ENCODE data around the gene EFNA5. TPM values are rescaled to one million over a fixed set of nuclear protein-coding genes. Genes with fewer than 3 reads are reported as not detected.

Gene EFNA5
- total and polyA plus RNA-seq, 4 donors: 0.14 to 0.93 (median 0.54) TPM

DNA sequence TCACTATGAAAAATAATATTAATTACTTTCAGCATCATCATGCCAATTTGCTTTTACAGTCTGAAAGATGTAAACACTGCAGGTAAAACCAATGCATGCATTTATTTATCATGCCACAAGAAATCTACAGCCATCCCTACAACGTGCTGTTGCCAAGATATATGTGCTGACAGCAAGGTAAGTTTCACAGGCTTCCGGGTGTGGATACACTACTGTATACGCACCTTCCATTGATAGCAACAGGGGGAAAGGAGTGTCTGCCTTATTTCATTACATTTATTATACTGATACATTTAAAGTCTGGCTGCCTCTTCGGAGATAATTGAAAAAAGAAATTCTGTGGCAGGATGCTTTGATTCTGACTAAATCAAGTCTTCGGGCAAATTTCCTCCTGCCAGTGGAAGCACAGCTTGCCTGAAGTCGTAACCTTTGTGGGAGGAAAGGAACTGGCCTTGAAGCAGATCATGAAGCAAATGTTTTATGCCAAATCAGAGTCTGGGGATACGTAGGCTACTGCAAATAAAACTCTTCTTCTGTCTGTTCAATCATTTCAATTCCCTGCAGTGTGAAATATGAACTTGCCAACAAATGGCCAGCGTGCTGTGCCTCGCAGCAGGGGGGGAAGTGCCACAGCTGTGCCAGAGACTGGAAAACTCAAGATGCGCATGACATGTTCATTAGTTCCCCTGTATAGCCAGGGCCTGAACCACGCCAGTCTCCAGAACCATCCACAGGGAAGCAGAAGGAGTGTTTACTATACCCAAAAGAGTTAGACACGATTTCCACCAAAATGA is 268.1 kb downstream of the EFNA5 start:
- WGBS: 78% methylated on average over 12 of the region's 12 CpGs
- Histone ChIP-seq H3K9me3 (ENCODE audit: control insufficient read depth in 4 of 4, low read length in 3 of 4) (no peaks in the 10 kb centered on the region), H3K27me3 (ENCODE audit: control insufficient read depth in 4 of 4, insufficient read depth in 4 of 4, low read length in 3 of 4) (no peaks in the 10 kb centered on the region), H3K4me1 (ENCODE audit: control insufficient read depth in 4 of 4, insufficient read depth in 4 of 4, low read length in 3 of 4) (no peaks in the 10 kb centered on the region), H3K36me3 (ENCODE audit: control insufficient read depth in 4 of 4, insufficient read depth in 3 of 4, low read depth in 1 of 4, low read length in 3 of 4) (no peaks in the 10 kb centered on the region), H3K9ac (ENCODE audit: low read depth in 1 of 2, low read length in 2 of 2) (no peak overlapping the region), H3K27ac (ENCODE audit: low read depth in 1 of 2, low read length in 2 of 2) (no peak overlapping the region), H3K4me3 (ENCODE audit: low read depth in 1 of 3, low read length in 3 of 3) (no peak overlapping the region)
- no peak for TF ChIP-seq RXRA (IDR thresholded peaks at IDR 0.05)
- TF ChIP-seq REST (IDR thresholded peaks at IDR 0.05): no peak
- TF ChIP-seq TAF1 (conservative IDR thresholded peaks at IDR 0.05): no peak
- TF ChIP-seq EGR1 (IDR thresholded peaks at IDR 0.05; ENCODE audit: low read depth in 2 of 2): no peak
- no peak for TF ChIP-seq ZBTB33 (IDR thresholded peaks at IDR 0.05)
- TF ChIP-seq SP1 (IDR thresholded peaks at IDR 0.05): no peak
- TF ChIP-seq CTCF (IDR thresholded peaks at IDR 0.05; ENCODE audit: low read depth, low read length, missing input control): no peak
- no peak for TF ChIP-seq FOXA2 (IDR thresholded peaks at IDR 0.05)
- TF ChIP-seq GABPA (IDR thresholded peaks at IDR 0.05 in 1 of 2, conservative IDR thresholded peaks at IDR 0.05 in 1 of 2): no peak
- no peak for TF ChIP-seq MAX (IDR thresholded peaks at IDR 0.05)
- TF ChIP-seq JUND (IDR thresholded peaks at IDR 0.05): no peak
- no peak for TF ChIP-seq HNF4G (IDR thresholded peaks at IDR 0.05)
- no peak for DNase-seq (ENCODE audit: low spot score)

DNA sequence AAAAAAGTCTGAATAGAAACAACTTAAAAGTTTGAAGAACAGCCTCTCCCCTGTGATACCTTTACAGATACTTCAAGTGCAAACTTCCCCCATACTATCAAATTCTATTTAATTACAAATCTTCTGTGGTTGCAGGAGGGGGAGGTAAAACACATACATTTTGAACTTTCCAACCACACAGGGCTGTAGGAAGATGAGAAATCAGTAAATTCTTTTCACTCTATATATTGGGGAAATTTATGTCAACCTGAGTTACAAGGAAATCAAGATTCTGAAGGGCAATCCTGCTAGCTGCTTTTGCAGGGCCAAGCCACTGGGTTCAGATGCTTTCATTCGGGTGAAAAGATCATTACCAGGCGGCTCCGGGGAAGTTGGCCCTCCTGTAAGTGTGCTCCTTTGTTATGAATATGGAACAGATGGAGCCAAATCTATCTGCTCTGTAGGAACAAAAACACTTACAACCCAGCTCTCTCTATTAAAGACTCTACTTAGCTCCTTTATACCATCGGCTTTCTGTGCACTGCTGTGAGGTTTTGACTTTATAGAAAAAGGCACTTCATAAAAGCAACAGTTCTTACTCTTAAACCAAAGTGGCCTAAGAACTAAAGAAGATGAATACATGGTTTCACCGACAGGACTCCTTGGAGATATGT is 269.1 kb downstream of the EFNA5 start:
- Histone ChIP-seq H3K27me3 (ENCODE audit: control insufficient read depth in 4 of 4, insufficient read depth in 4 of 4, low read length in 3 of 4) (no peaks in the 10 kb centered on the region), H3K9ac (ENCODE audit: low read depth in 1 of 2, low read length in 2 of 2) (no peak overlapping the region), H3K9me3 (ENCODE audit: control insufficient read depth in 4 of 4, low read length in 3 of 4) (no peaks in the 10 kb centered on the region), H3K4me1 (ENCODE audit: control insufficient read depth in 4 of 4, insufficient read depth in 4 of 4, low read length in 3 of 4) (no peaks in the 10 kb centered on the region), H3K4me3 (ENCODE audit: low read depth in 1 of 3, low read length in 3 of 3) (no peak overlapping the region), H3K36me3 (ENCODE audit: control insufficient read depth in 4 of 4, insufficient read depth in 3 of 4, low read depth in 1 of 4, low read length in 3 of 4) (no peaks in the 10 kb centered on the region), H3K27ac (ENCODE audit: low read depth in 1 of 2, low read length in 2 of 2) (no peak overlapping the region)
- TF ChIP-seq ATF3 (IDR thresholded peaks at IDR 0.05) (no peak), NR2F2 (IDR thresholded peaks at IDR 0.05) (no peak), JUND (IDR thresholded peaks at IDR 0.05) (no peak), GABPA (IDR thresholded peaks at IDR 0.05 in 1 of 2, conservative IDR thresholded peaks at IDR 0.05 in 1 of 2) (no peak), ZBTB33 (IDR thresholded peaks at IDR 0.05) (no peak), HNF4G (IDR thresholded peaks at IDR 0.05) (no peak), REST (IDR thresholded peaks at IDR 0.05) (no peak)
- no peak for DNase-seq (ENCODE audit: low spot score)
- 79% methylated on average over 5 of the region's 5 CpGs for WGBS

Data from liver (tissue), 9 donors.